Measurements from ENCODE around the gene SMIM28. TPM values are rescaled to one million over a fixed set of nuclear protein-coding genes. Genes with fewer than 3 reads are reported as not detected.

Gene SMIM28
- total RNA-seq, 1 donor from 2014 or later: not detected

DNA sequence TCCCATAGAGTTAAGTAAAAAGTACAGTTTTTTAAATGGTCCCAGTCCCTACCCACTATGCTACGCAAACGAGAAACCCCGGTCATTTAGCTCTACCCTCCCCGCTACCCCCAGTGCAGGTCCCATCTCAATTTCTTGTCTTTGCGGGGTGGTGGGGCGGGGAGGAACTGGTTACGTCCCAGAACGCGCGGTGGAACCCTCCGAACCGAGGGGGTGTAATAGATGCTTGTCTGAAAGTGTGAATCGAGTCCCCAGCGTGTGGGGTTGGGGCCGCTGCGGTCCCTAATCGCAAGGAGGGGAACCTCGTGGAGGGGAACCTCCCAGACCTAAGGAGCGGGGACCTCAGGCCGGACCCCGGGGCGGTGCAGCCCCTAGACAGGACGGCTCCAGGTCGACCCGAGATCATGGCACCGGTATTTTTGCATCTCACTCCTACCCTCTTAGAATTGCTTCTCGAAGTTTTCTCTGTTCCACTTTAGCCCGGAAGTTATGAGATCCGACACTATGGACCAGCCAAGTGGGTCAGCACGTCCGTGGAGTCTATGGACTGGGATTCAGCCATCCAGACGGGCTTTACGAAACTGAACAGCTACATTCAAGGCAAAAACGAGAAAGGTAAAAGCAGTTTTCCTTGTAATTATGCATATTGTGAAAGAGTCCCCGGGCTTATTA is 27.1 kb downstream of the SMIM28 start:
- intact Hi-C loops (cut with micrococcal nuclease): loop anchor here (1.0 to 2.0 kb wide), 4 partner anchors 51 to 368 kb away; partner anchors contain the start of genes ARFGEF3, CCDC28A and PERP

- intact Hi-C loops (cut with micrococcal nuclease): loop anchor here (2.0 kb wide), 3 partner anchors 245 to 367 kb away; partner anchors contain the start of genes ARFGEF3, CCDC28A and PERP
Observed at GRCh38 chr6:138405816-138406413, 28.2 kb downstream of the SMIM28 start.

DNA sequence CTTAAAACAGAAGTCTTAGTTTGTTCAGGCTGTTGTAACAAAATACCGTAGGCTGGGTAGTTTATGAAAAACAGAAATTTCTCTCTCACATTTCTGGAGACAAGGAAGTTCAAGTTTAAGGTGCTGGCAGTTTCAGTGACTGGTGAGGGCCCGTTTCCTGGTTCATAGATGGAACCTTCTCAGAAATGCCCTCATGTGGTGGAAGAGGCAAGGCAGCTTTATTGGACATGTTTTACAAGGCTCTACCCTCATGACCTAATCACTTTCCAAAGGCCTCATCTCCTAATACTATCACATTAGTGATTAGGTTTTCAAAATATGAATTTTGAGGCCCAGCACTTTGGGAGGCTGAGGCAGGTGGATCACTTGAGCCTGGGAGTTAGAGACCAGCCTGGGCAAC is 28.7 kb downstream of the SMIM28 start:
- intact Hi-C loops (cut with micrococcal nuclease): no loop called here

GRCh38 chr6:138410048-138410735 is 32.5 kb downstream of the SMIM28 start:
- intact Hi-C loops (cut with micrococcal nuclease): no loop called here

- intact Hi-C loops (cut with micrococcal nuclease): no loop called here
Observed at GRCh38 chr6:138410972-138411880, 33.5 kb downstream of the SMIM28 start.

GRCh38 chr6:138415125-138415524 is 37.4 kb downstream of the SMIM28 start:
- intact Hi-C loops (cut with micrococcal nuclease): no loop called here

DNA sequence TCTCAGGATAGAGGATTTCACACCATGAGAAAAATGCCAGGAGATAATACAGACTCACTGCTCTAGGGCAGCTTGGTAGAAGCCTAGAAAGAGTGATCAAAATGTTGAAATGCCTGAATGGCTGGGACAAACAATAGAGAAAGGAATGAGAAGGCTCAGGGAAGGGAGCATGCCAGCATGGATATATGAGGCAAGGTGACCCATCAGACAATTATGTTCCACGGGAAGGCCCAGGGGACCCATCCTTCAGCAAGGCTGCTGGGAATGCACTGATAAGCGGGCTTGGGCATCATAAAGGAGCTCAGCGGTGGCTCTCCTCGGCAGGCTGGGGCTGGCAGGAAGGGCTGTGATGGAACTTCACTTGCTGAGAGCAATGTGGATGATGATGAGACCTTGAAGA is 38.5 kb downstream of the SMIM28 start:
- intact Hi-C loops (cut with micrococcal nuclease): no loop called here

- intact Hi-C loops (cut with micrococcal nuclease): no loop called here
Observed at GRCh38 chr6:138417493-138418117, 39.9 kb downstream of the SMIM28 start.

GRCh38 chr6:138418118-138418742 is 40.5 kb downstream of the SMIM28 start:
- intact Hi-C loops (cut with micrococcal nuclease): no loop called here

DNA sequence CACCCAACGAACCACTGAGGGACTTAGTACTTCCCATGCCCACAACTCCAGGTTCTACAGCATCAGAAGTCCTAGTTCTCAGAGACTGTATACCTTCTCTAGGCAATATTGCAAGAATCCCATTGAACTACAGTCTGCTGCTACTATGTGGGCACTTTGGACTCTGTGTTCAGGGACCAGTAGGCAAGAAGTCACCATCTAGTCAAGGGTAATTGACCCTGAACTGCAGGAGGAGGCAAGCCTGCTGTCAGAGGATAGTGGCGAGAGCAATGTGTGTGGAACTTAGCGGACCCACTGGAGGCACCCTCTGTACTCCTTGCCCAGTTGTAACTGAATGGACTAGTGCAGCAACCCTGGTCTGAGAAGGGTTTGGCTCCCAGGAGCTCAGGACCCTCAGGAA is 42.1 kb downstream of the SMIM28 start:
- intact Hi-C loops (cut with micrococcal nuclease): no loop called here

DNA sequence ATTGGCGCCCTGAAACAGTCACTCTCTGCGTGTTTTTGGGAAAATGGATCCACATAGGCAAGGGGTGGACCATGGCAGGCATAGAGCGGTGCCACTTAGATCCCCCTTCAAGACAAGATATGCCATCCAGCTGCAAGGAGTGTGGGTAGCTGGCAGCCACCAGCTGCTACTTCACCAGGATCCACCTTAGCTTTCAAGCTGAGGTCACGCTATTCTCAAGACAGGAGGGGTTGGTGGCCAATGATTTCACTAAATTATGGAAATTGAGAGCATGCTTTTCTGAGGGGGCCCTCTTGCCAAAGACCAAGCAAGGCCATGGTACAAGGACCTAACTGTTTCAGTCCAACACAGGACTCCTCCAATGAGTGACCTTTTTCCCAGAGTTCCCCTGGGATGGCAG is 42.7 kb downstream of the SMIM28 start:
- intact Hi-C loops (cut with micrococcal nuclease): no loop called here

GRCh38 chr6:138421089-138421488 is 43.4 kb downstream of the SMIM28 start:
- intact Hi-C loops (cut with micrococcal nuclease): no loop called here

DNA sequence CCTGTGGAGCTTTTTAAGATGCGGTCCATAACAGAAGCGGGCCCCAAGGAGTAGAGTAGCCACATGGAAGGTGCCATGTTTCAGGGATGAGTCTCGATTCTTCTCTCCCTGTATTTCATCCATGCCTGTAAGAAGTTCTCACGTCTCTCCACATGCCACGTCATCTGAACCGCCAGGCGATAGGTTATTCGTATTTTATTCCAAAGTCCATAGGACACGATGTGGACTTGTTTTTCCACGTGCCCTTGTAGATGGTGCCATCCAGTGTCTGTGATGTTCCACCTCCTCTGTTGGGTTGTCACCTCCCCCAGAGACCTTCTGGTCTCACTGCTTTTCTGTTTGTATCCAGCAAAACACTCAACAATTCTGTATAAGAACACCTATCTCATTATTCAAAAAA is 43.9 kb downstream of the SMIM28 start:
- intact Hi-C loops (cut with micrococcal nuclease): no loop called here

DNA sequence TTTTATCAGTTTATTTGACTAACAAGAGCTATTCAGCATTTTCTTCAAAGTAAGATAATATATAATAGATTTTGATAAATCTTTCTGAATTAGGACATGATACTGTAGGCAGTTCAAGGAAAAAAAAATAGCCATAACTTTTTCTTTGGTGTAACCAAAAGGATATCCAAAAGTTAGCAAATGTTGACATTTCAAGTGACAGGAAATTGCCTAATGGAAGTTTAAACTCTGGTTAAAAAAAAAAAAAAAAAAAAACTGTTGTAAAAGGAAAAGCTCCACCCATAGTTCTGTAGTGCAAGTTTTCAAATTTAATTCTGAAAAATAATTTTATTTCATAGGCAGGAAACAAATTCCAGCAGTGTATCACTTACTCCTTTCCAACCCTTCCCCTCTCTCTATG is 45.2 kb downstream of the SMIM28 start:
- intact Hi-C loops (cut with micrococcal nuclease): no loop called here

- intact Hi-C loops (cut with micrococcal nuclease): no loop called here
Observed at GRCh38 chr6:138424004-138424904, 46.5 kb downstream of the SMIM28 start.

DNA sequence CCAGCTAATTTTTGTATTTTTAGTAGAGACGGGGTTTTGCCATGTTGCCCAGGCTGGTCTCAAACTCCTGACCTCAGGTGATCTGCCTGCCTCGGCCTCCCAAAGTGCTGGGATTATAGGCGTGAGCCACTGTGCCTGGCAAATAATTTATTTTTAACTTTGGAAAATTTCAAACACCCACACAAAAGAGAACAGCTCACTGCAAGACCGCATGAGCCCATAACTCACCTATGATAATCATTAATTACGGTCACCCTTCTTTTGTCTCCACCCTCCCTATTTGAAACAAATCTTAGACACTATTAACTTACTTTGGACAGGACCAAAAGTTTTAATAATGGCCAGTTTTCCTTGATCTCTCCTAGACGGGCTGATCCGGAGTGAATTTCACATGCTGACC is 47.6 kb downstream of the SMIM28 start:
- intact Hi-C loops (cut with micrococcal nuclease): loop anchor here (5.0 kb wide), 1 partner anchor 162 kb away; no protein-coding TSS in a partner anchor

DNA sequence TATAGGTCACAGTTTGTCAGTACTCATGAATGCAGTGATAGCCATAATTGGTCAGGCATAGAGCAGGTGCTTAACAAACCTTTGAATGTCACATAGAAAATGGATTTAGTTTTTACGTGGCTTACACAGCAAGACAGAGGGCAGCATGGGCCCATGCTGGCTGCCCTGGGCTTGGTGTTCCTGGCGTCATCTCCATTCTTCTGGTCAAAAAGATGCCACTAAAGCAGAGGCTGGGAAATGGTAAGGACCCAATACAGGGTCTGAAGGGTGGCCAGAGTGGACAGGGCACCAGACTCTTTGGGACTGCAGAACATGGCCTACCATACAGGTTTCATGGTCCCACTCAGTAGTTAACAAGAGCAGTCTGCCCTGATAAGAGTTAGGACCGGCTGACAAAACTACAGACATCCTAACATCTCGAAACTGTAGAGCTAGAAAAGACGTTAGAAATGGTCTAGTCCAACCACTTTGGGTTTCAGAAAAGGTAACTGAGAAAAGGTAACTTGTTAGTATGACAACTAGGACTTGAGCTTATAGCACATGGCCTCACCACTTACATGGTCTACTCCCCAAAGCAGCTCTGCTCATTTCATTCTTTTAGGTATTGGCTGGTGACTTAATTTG is 48.9 kb downstream of the SMIM28 start:
- intact Hi-C loops (cut with micrococcal nuclease): loop anchor here (5.0 kb wide), 1 partner anchor 161 kb away; no protein-coding TSS in a partner anchor

DNA sequence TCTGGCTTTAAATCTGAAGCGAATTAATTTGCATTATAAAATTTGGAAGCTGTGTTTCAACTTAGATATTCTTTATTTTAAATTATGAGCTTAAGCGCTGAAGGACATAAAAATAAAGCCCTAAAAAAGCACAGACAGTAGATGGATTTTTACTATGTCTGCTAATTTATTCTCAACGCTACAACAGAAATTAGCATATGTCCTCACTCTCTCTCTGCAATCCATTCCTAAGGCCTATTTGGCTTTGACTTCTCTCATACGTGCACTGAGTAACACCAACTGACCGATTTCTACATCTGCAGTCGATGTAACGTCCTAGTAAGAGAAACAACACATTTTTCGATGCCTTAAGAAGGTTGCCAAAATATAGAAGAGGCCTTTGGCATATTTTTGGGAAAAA is 50.0 kb downstream of the SMIM28 start:
- intact Hi-C loops (cut with micrococcal nuclease): loop anchor here (2.0 to 5.0 kb wide), 2 partner anchors 160 to 311 kb away; no protein-coding TSS in a partner anchor

Measured in T-helper 2 cell treated with Interferon-gamma antibody and Interleukin-4, amounts not matched to agents 100 ng/mL and 5 ng/mL, for 36 hours (primary cell).